GM21528 (cell line): ENCODE measurements around the gene FIBCD1.
"Not testable (repeated sequence)": the region's sequence is repeated elsewhere in the genome, so short reads cannot be mapped to it uniquely, and the experiment has no call there.

Experiments
- ATAC-seq: cut with Tn5 transposase; IDR thresholded peaks from one replicate; pipeline ENCODE4 v1.9.1; 2021; ENCODE audit warnings: mild to moderate bottlenecking, moderate library complexity; ENCODE audit not compliant: unreplicated experiment, low FRiP score

FIBCD1 gene

DNA sequence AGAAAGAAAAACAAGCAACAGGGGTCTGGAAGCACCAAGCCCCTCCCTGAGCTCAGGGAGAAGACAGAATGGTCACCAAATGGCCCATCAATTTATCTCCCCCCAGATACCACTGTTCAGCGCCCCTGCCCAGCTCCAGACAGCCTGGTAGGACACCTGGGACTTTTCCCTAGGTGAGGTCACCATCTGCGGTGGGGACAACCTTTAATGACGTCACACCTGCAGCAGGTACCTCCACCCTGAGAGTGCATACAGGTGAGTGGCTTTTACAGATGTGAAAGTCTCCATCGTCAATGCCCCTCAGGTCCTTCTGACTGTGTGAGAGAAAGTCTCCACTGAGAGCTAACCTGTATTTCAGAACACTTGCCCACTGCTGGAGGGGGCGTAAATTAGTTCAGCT is 35.6 kb upstream of the FIBCD1 start:
- ATAC-seq: no peak

DNA sequence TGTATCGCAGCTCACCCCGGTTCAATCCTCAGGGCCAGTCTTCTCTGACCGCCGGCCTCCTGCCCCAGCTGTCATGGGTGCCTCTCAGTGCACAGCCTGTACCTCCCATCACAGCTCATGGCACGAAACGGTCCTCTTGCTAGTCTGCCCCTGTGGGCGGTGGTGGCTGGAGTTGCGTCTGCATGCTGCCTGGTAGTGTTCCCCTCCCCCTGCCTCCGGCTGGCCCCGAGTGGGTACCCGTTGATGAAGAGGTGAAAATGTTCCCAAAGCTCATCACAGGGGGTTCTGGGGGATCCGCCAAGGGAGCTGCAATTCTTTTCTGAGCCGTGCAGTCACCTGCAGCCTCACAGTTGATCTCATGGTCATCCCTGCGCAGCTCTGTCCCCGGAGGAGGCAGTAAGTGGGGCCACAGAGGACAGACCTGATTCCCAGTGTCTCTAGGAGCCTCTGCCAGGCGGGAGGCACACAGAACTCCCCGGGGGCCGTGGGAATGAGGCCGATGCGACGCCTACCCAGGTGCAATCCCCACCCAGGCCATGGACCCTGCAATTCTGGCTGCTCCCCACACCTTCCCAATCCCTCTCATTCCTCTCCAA is 34.7 kb upstream of the FIBCD1 start:
- ATAC-seq: no peak

DNA sequence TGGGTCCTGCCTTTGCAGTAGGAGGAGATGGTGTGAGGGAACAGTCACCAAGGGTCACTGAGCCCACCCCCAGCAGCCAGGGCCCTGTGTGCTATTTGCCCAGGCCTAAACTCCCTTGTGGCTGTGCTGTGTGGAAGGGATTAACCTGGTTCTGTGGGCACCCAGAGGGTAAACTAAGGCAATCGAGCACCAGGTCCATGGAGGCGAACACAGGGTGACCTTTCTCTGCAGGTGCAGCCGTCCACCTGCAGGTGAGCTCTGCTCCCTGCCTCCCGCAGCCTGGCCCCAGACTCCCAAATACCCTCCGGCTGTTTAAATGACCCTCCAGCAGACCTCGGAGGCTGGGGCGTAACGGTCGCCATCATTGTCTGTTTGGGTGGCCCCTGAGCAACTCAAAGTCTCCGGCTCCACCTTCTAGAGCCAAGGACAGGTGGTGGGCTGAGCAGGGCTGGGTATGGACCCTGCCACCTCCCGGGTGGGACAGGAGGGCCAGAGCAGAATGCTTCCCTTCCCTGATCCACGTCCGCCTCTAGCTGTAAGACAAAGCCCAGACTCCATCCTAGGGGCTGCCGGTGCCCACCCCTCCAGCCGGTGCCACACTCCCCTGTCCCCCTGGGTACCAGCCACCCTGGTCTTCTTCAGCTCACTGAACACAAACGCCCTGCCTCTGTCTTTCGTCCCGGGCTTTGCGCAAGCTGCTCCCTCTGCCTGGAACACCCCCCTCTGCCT is 34.1 kb upstream of the FIBCD1 start:
- ATAC-seq: no peak

DNA sequence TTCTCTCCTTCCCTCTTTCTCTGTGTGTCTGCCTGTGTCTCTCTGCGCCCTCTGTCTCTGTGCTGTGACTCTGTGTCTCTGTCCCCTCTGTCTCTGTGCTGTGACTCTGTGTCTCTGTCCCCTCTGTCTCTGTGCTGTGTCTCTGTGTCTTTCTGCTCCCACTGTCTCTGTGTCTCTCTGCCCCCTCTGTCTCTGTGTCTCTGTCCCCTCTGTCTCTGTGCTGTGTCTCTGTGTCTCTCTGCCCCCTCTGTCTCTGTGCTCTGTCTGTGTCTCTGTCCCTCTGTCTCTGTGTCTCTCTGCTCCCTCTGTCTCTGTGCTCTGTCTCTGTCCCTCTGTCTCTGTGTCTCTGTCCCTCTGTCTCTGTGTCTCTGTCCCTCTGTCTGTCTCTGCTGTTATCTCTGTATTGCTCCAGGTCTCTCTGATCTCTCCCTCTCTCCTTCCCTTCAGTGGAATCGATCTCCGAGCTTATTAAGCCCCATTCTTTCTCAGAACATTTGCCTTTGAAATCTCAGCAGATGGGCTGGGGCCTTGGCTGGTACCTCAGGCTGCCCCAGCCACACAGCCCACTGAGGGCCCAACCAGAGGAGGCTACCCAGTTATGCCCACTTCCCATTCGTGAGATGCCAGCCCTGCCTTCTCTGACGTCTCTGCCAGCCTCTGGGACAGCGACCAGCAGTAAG is 33.4 kb upstream of the FIBCD1 start:
- ATAC-seq: no peak

DNA sequence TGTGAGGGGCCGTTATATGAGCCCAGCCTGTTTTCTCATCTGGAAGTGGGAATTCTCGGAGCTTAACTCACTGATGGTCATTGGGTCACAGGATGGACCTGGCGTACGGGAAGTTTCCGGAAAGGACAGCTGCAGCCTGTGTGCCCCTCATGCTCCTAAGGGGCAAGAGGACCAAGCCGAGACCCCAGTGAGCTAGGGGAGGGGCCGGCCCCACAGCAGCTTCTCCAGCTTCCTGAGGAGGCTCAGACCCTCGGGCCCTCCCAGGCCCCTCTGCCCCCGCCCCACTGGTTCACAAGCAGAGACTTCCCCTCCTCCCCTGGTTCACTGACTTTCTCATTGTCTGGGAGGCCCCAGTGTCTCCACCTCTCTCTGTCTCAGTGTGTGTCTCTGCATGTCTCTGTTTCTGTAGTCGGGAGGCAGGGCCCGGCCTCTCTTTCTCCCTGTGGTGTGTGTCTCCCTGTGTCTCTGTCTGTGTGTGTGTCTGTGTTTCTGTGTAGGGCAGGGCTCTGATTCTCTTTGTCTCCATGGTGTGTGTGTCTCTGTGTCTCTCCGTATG is 32.3 kb upstream of the FIBCD1 start:
- no peak for ATAC-seq

DNA sequence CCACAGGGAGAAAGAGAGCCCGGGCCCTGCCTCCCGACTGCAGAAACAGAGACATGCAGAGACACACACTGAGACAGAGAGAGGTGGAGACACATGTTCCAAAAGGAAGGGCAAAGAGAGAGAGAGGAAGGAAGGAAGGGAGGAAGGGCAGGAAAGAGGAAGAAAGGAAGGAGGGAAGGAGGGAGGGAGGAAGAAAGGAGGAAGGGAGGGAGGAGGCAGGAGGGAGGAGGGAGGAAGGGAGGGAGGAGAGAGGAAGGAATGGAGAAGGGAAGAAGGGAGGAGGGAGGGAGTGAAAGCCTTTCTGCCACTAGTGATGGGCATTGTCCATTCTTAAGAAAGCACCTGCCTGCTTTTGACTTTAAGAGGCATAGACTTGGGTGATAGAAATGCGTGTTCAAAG is 31.8 kb upstream of the FIBCD1 start:
- ATAC-seq: no peak

DNA sequence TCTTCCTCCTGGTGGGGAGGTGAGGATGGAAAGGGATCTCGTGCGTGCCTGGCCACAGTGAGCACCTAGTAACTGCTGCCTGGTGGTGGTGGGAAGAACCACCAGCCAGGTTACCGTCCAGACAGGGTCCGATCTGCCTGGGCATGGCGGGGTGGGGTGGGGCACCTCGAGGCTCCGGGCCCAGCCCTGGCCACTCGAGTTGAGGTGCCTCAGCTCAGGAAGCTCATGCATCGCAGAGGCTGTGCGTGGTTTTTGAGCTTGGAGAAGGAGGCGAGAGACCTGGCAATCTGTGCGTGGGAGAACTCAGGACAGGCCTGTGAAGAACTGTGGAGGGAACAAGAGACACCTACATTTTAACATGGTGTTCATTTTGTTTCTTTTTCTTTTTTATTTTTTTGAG is 31.0 kb upstream of the FIBCD1 start:
- ATAC-seq: no peak

DNA sequence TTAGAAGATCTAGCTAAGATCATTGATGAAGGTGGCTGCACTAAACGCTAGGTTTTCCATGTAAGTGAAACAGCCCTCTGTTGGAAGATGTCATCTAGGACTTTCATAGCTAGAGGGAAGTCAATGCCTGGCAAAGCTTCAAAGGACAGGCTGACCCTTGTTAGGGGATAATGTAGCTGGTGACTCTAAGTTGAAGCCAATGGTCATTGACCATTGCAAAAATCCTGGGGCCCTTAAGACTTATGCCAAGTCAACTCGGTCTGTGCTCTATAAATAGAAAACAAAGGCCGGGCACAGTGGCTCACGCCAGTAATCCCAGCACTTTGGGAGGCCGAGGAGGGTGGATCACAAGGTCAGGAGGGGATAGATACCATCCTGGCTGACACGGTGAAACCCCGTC is 26.6 kb upstream of the FIBCD1 start:
- ATAC-seq: no peak

DNA sequence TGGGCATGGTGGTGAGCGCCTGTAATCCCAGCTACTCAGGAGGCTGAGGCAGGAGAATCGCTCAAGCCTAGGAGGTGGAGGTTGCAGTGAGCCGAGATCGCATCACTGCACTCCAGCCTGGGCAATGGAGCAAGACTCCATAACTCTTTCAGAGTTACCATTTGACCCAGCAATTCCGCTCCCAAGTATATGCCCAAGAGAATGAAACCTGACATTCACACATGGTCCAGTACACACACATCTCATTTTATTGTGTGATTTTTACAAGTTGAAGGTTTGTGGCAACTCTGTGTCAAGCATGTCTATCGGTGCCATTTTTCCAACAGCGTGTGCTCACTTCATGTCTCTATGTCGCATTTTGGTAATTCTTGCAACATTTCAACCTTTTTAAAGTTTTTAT is 24.9 kb upstream of the FIBCD1 start:
- ATAC-seq: no peak

DNA sequence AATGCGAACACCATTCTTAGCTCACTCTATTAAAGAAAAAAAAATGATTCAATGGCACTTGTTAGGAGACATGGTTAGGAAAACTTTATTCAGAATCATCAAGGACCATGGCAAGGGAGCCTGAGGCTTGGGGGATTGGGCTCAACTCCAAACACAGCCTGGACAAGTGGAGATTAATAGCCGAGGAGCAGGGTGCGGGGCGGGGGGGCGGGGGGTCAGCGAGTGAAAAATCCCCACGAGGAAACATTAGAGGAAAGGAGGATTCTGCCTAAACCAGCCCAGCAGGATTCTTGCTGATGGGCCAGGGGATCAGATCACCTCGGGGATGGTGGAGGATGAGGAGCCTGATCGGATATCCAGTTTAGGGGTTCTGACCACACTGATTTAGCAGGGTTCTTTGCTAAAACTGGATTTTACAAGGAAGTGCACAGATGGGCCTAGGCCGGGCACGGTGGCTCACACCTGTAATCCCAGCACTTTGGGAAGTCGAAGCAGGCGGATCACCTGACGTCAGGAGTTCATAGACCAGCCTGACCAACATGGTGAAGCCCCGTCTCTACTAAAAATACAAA is 24.4 kb upstream of the FIBCD1 start:
- no peak for ATAC-seq

DNA sequence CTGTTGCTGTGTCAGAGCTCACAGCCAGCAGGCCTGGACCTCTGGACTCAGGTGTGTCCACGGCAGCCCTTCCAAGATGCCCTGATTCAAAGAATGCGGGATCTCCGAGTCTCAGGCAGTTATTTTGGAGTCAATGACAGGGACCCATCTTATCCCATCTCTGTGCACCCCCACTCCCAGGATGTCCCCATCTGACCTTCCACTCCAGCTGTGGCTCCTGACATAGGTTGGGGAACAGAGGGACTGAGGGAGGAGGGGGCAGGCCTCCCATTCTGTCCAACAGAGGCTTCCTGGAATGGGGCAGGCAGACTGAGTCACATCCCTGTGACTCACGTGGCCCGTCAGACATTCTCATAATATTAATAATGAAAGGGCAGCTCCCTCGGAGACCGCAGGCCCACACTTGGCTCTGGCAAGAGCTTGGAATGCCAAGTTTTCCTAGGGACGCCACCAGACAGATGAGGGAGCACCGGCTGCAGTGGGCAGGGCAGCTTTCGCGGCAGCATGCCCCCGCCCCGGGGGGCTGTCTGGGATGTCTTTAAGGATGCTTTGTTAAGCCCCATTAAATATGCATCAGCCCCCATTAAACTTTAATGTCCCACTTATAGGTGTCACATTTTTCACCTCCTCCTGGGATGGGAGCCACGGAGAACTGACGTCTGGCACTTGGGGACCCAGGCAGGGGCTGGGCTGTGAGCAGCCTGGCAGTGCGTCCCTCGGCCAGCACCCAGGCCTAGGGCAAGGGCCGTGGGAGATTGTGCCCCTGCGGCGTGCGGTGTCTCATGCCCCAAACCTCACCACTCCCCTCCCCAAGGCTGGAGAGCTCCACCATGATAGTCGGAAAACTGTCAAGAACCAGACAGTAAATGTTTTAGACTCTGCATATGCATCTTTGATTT is 23.6 kb upstream of the FIBCD1 start:
- no peak for ATAC-seq

DNA sequence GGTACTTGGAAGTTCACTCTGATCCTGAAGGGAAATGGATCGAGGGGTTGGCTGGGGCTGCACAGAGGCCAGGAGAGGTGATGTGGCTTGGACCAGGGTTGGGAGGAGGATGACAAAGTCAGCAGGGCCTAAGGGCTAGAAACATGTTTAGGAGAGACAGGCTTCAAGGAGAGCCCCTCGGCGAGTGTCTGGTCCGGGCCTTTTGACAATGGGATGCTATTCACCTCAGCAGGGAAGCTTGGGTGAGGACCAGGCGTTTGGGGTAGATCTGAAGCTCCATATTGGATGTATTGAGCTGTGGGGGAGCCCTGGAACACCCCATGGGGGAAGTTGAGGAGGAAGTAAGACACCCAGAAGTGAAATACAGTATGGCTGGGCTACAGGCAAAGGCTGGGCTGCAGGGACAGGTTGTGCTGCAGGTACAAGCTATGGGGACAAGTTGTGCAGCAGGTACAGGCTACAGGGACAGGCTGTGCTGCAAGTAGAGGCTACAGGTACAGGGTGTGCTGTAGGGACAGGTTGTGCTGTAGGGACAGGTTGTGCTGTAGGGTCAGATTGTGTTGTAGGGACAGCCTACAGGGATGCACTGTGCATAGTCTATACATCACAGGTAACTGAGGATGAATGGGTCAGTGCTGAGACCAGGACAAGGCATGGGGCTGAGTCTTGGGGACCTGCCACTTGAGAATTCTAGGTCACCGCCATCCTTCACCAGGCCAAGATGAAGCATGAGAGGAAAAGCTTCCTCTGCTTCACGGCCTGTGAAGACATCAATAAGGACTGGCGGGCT is 22.7 kb upstream of the FIBCD1 start:
- no peak for ATAC-seq

DNA sequence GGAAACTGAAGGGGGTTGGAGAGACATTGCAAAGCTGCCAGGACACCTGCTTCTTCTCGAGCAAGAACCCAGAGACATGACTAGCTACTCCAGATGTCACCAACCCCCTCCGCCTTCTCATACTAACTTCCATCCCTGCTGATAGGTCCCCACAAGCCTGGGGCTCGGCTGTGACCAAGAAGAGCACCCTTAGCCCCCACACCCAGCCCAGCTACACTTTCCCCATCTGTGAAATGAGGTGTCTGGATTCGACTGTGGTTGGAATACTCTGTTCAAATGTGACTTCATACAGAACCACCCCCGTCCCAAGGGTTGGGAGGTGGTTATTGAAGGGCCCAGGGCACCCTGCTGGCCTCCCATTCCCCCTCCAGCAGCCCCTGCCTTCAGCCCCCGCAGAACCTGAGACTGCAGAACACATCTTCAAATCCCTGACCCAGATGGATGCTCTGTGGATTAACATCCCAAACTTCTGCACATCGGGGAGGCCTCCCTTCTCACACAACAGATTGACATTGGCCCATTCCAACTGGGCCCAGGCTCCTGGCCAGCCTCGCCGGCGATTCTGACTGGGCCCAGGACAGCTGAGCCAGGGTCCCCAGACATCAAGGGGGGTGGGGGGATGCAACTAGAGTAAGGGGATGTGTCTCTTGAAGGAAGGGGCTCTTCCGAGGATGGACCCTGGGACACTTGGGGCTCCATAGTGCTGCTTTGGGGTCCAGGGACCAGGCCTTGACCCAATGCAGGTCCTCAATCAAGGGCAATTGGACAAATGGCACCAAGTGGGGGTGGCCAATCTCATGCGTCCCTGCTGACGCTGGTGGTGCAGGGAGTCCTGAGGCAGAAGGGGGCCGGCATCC is 21.7 kb upstream of the FIBCD1 start:
- ATAC-seq: no peak

DNA sequence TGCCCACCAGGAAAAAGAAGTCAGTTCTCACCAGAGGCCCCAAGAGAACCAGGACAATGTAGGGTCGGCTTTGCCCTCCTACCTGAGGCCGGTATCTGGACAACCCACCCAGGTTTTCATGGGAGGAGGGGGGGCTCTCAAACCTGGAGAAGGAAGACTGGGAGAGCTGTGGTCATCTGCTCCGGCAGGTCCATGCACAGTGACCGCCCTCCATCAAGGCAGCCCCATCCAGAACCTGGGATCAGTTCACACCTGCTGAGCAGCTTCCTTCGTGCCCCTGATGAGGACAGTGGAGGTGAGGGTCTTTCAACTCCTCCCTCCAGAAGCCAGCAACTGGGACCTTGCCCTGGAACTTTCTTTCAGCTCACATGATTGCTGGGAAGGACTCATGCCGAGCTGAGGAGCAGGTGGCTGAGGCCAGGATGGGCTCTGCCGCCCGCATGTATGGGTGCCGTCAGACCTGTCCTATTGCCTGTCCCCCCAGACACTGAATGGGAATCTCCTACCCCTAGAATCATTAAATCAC is 20.8 kb upstream of the FIBCD1 start:
- ATAC-seq: no peak

DNA sequence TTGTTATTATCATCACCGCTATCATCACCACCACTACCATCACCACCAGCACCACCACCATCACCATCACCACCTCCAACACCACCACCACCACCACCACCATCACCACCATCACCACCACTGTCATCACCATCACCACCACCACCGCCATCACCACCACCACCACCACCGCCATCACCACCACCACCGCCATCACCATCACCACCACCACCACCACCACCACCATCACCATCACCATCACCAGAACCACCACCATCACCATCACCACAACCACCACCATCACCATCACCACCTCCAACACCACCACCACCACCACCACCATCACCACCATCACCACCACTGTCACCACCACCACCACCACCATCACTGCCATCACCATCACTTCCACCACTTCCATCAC is 19.5 kb upstream of the FIBCD1 start:
- not testable (repeated sequence) for ATAC-seq

DNA sequence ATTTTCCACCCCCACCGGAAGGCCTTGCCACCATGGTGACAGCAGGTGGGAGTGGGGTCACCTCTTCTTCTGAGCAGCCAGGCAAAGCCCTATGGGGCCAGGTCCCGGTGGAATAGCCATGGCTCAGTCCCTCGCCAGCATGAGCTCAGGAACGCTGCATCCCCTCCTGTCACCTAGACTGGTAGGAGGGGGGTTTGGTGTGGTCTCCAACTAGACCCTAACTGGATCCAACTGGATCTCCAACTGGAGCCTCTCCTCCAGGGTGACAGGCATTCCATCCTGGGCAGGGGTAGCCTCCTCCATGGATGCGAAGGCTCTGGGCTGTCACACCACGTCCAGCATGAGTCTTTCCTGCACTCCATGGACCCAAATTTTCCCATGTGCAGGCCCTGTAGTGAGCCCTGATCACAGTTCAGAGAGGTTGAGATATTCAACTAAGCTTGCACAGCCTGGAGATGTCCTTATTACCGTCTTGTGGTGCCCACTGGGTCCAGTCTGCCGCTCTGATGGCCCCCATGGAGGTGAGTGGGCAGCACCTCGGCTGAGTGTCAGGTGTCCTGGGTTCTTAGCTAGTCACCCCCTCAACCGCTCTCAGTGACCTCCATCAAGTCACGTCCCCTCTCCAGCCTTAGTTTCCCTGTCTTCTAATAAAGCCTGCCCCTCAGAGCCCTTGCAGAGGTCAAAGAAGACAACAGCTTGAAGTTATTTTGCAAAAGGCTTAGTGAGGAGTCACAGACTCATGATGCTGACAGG is 18.6 kb upstream of the FIBCD1 start:
- no peak for ATAC-seq

DNA sequence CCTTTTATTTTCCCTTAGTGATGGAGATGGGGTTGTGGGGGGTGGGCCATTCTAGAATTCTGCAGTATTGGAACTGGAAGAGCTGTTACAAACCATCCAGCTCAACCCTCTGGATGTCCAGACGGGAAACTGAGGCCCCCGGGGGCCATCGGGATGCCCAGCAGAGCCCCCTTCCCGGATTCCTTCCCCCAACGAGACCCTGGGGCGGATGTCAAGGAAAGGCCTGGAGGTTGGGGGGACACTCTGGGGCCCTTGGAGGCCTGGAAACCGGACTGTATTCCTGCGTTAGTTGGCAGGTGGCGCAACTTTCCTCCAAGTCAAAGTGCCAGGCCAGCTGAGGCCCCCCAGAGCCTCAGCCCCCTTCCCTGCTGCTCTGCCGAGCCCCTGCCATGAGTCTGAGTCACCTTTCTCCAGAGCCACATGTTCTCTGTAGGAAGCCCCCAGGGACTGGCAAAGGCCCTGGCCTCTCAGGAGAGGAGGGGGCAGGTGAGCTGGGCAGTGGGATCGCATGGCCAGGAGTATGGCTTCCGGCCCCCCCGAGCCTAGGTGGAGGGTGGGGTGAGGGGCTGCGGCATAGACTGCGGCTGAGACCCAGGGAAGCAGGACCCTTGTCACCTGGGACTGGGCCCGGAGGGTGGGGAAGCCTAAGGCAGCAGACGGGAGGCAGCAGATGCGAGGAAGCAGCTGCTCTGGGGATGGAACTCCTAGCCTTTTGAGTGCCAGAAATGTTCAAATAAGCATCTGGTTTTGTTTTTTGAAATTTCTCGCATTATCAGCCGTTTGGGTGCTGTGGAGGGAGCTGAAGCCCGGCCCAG is 17.8 kb upstream of the FIBCD1 start:
- no peak for ATAC-seq
